KMS-11 (cell line): ENCODE results near the gene MAP3K5.

ENCODE experiments used
- H2AFZ ChIP-seq: fragments of 200-600 bp; sonication (generic); 2 replicates; pipeline ENCODE4 v1.6.1; 2016; ENCODE audit warnings: antibody characterized with exemption, mixed run types, low read depth
- H3K27ac ChIP-seq: fragments of 200-600 bp; sonication (generic); 2 replicates; pipeline ENCODE4 v1.6.1; 2016; ENCODE audit warnings: mild to moderate bottlenecking, mixed run types
- H3K27me3 ChIP-seq: fragments of 200-600 bp; sonication (generic); 2 replicates; pipeline ENCODE4 v1.6.1; 2017; ENCODE audit warnings: mild to moderate bottlenecking, low read depth, mixed run types, moderate library complexity; ENCODE audit not compliant: insufficient read depth
- H3K36me3 ChIP-seq: fragments of 200-600 bp; sonication (generic); 2 replicates; pipeline ENCODE4 v1.6.1; 2017; ENCODE audit warnings: mild to moderate bottlenecking, mixed run types; ENCODE audit not compliant: insufficient read depth
- H3K4me1 ChIP-seq: fragments of 200-600 bp; sonication (generic); 2 replicates; pipeline ENCODE4 v1.6.1; 2016; ENCODE audit warnings: mild to moderate bottlenecking, low read depth, mixed run types; ENCODE audit not compliant: poor library complexity, severe bottlenecking
- H3K4me2 ChIP-seq: fragments of 200-600 bp; sonication (generic); 2 replicates; pipeline ENCODE4 v1.7.0; 2016; ENCODE audit warnings: mild to moderate bottlenecking, mixed run types
- H3K4me3 ChIP-seq: fragments of 200-600 bp; sonication (generic); IDR thresholded peaks from 2 replicates; pipeline ENCODE4 v1.6.1; 2017; ENCODE audit warnings: low read depth, low read length, mixed read lengths; ENCODE audit not compliant: insufficient read depth
- H3K79me2 ChIP-seq: fragments of 200-600 bp; sonication (generic); 2 replicates; pipeline ENCODE4 v1.6.1; 2016; ENCODE audit warnings: low read depth, mixed run types; ENCODE audit not compliant: insufficient read depth
- H3K9ac ChIP-seq: fragments of 200-600 bp; sonication (generic); 2 replicates; pipeline ENCODE4 v1.6.1; 2016; ENCODE audit warnings: mild to moderate bottlenecking, mixed run types
- H4K20me1 ChIP-seq: fragments of 200-600 bp; sonication (generic); 2 replicates; pipeline ENCODE4 v1.6.1; 2016; ENCODE audit warnings: mild to moderate bottlenecking, mixed run types; ENCODE audit not compliant: insufficient read depth
- CTCF ChIP-seq: fragments of 200-600 bp; sonication (generic); conservative IDR thresholded peaks from 2 replicates; pipeline ENCODE4 v1.6.1; 2017; ENCODE audit warnings: low read depth, mild to moderate bottlenecking, antibody characterized with exemption, low read length, moderate library complexity, mixed read lengths

MAP3K5 gene

DNA sequence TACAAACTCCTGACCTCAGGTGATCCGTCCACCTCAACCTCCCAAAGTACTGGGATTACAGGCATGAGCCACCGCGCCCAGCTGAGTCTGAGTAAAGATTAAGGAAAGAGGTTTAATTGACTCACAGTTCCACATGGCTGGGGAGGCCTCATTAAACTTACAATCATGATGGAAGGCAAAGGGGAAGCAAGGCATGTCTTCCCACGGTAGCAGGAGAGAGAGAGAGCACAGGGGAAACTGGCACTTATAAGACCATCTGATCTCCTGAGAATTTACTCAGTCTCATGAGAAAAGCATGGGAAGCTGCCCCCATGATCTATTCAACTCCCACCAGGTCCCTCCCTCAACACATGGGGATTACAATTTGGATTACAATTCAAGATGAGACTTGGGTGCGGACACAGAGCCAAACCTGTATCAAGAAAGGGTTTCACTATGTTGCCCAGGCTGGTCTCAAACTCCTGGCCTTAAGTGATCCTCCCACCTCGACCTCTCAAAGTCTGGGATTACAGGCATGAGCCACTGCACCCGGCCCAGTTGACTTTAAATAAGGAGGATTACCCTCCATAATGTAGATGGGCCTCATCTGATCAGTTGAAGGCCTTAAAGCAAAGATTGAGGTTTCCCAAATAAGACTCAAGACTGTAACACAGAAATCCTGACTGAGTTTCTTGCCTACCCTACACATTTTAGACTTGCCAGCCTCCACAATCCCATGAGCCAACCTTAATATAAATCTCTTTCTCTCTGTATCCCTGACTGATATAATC is 17.0 kb upstream of the MAP3K5 start:
- Histone ChIP-seq H3K79me2 (no peaks in the 10 kb centered on the region), H3K27ac (no peak overlapping the region), H3K4me1 (no peaks in the 10 kb centered on the region), H3K9ac (no peak overlapping the region), H3K27me3 (no peaks in the 10 kb centered on the region), H3K4me3 (no peak overlapping the region), H3K4me2 (no peak overlapping the region), H4K20me1 (no peaks in the 10 kb centered on the region), H3K36me3 (no peaks in the 10 kb centered on the region), H2AFZ (no peak overlapping the region)
- no peak for TF ChIP-seq CTCF

DNA sequence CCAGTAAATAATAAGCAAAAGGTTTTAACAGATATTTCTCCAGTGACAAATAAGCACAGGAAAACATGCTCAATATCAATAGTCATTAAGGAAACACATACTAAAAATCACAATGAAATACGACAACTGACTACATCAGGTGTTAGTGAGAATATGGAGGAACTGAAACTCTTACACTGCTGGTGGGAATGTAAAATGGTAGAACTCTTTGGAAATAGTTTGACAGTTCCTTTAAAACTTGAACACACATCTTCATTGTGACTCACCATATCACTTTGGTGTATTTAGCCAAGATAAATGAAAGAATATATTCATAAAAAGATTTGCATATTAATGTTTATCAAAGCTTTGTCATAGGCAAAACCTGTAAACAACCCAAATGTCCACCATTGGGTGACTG is 11.3 kb upstream of the MAP3K5 start:
- Histone ChIP-seq H3K79me2 (no peaks in the 10 kb centered on the region), H3K27me3 (no peaks in the 10 kb centered on the region), H3K4me1 (no peaks in the 10 kb centered on the region), H3K36me3 (no peaks in the 10 kb centered on the region), H2AFZ (no peak overlapping the region), H3K4me3 (no peak overlapping the region), H3K27ac (no peak overlapping the region), H4K20me1 (no peaks in the 10 kb centered on the region), H3K9ac (no peak overlapping the region), H3K4me2 (no peak overlapping the region)
- TF ChIP-seq CTCF, result no peak

- Histone ChIP-seq H3K79me2 (no peaks in the 10 kb centered on the region), H3K9ac (no peak overlapping the region), H3K27me3 (no peaks in the 10 kb centered on the region), H3K4me3 (no peak overlapping the region), H3K36me3 (no peaks in the 10 kb centered on the region), H2AFZ (no peak overlapping the region), H3K4me1 (no peaks in the 10 kb centered on the region), H3K27ac (no peak overlapping the region), H4K20me1 (no peaks in the 10 kb centered on the region), H3K4me2 (no peak overlapping the region)
- no peak for TF ChIP-seq CTCF
These were observed 9.3 kb upstream of the MAP3K5 start for GRCh38 chr6:136801581-136801980.

- H3K27me3 ChIP-seq, result no peaks in the 10 kb centered on the region
- H3K4me3 ChIP-seq, result no peak overlapping the region
- no peaks in the 10 kb centered on the region for H4K20me1 ChIP-seq
- H3K4me2 ChIP-seq, result no peak overlapping the region
- H3K79me2 ChIP-seq, result no peaks in the 10 kb centered on the region
- peaks cover 10% of the 10 kb centered on the region for H3K4me1 ChIP-seq
- no peaks in the 10 kb centered on the region for H3K36me3 ChIP-seq
- no peak for TF ChIP-seq CTCF
- H3K27ac ChIP-seq, result no peak overlapping the region
- H2AFZ ChIP-seq, result no peak overlapping the region
- no peak overlapping the region for H3K9ac ChIP-seq
These were observed 5.8 kb upstream of the MAP3K5 start for GRCh38 chr6:136798044-136798443.
